AG04450 (cell line): Measurements from ENCODE around the gene BRCC3. TPM values are rescaled to one million over a fixed set of nuclear protein-coding genes. Genes with fewer than 3 reads are reported as not detected.

ENCODE experiments used
- CTCF ChIA-PET: fragments of 300-600, 350-600 bp; formaldehyde crosslinking; extraction: SDS; loops from one replicate; lab custom pipeline; 2022; ENCODE audit warnings: antibody characterized with exemption, inconsistent platforms; lab: Charles Lee
- POLR2A ChIA-PET: fragments of 350-600 bp; formaldehyde crosslinking; extraction: SDS; loops from one replicate; lab custom pipeline; 2021; ENCODE audit warnings: antibody characterized with exemption, inconsistent platforms; lab: Yijun Ruan, JAX
- DNase-seq: peaks from one replicate; pipeline ENCODE4 v3.0.0-alpha.2; 2011; ENCODE audit warnings: low read depth, low spot score
- H3K27ac ChIP-seq: one replicate; pipeline ENCODE4 v1.5.1; 2012; ENCODE audit warnings: low read depth, low read length, control low read depth
- H3K27me3 ChIP-seq: one replicate; pipeline ENCODE4 v1.6.0; 2012; ENCODE audit warnings: low read length; ENCODE audit not compliant: control insufficient read depth, insufficient read depth
- H3K4me3 ChIP-seq: 2 replicates; pipeline ENCODE4 v1.5.1; 2011; ENCODE audit warnings: mild to moderate bottlenecking, low read depth, low read length, control low read depth
- H3K9me3 ChIP-seq: 2 replicates; pipeline ENCODE4 v1.5.1; 2012; ENCODE audit warnings: low read length; ENCODE audit not compliant: control insufficient read depth, insufficient read depth
- CTCF ChIP-seq: IDR thresholded peaks from 2 replicates; pipeline ENCODE4 v1.5.1; 2011; ENCODE audit warnings: low read depth, low read length, control low read depth, inconsistent platforms
- polyA plus RNA-seq: library from polyadenylated mRNA; depleted of rRNA; stranded (reverse); fragments of >200 nt; gene quantifications from 2 replicates; pipeline ENCODE4 v1.2.3, GENCODE V29; 2011; rRNA removed

The BRCC3 gene
- polyA plus RNA-seq, 1 experiment, result 23.0 TPM

DNA sequence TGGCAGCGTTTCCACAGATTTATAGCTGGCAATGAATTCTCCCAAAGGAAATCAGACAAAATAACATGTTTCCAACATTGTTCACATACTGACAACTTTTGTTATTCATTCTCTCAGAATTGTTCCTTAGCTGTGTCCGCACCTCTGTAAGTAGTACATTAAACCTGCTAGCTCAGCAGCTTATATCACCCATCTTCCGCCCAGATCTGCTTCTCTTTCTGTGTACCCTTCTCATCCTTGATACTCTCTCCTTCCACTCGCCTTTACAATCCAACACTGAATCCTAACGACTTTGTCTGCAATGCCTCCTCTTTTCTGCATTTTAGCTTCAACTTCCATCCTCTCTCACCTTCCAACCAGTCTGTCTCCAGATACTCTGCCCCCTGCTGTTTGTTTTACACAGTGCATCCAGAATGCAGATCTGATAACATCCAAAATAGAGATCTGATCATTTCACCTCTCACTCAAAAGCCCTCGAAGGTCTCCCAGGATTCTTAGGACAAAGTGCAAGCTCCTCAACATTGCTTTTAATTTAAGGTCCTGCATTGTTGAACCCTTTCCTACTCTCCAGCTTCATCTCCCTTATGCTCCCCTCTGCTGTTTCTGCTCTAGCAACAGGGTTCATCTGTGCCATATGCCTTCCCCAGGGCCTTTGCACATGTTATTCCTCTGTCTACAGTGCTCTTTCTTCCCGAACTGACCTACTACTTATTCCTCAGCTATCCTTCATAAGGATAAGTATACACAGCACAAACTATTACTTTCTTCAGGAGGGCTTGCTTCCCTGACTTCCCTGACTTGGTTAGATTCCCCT, 77.6 kb downstream of the BRCC3 start:
- ChIA-PET CTCF (interaction anchor here (0.7 to 2.0 kb wide), 13 partner anchors 12 to 231 kb away, joined by 3 to 28 read pairs (median 4); partner anchors contain the start of gene VBP1), POLR2A (no interaction called here)
- peak; percentile 56 for TF ChIP-seq CTCF
- H3K4me3 ChIP-seq, result no peak overlapping the region
- H3K27ac ChIP-seq, result no peak overlapping the region
- no peaks in the 10 kb centered on the region for H3K9me3 ChIP-seq
- no peaks in the 10 kb centered on the region for H3K27me3 ChIP-seq
- DNase-seq, result no peak

GRCh38 chrX:155169881-155170280, 98.6 kb downstream of the BRCC3 start:
- CTCF ChIA-PET, result interaction anchor here (1.7 kb wide), 2 partner anchors 21 to 253 kb away, joined by 5 to 6 read pairs; no protein-coding TSS in a partner anchor
- Histone ChIP-seq H3K27me3 (no peaks in the 10 kb centered on the region), H3K9me3 (no peaks in the 10 kb centered on the region), H3K4me3 (no peak overlapping the region), H3K27ac (no peak overlapping the region)
- DNase-seq, result no peak
- no peak for TF ChIP-seq CTCF
- POLR2A ChIA-PET, result no interaction called here

Other genes starting within 250 kb of the BRCC3 start
- gene SMIM9, start 236.8 kb upstream of the BRCC3 start, polyA plus RNA-seq, result not detected in 2 replicates
- 0.94 and 1.5 TPM in 2 replicates for gene F8A1, start 185.2 kb upstream of the BRCC3 start, polyA plus RNA-seq
- 1.4 and 1.8 TPM in 2 replicates for gene F8, start 48.8 kb upstream of the BRCC3 start, polyA plus RNA-seq
- 83.9 and 93.0 TPM in 2 replicates for gene FUNDC2, start 44.7 kb upstream of the BRCC3 start, polyA plus RNA-seq
- 9.9 and 10.1 TPM in 2 replicates for gene CMC4, start 372 bp upstream of the BRCC3 start, polyA plus RNA-seq
- 10.5 and 17.4 TPM in 2 replicates for gene MTCP1, start 372 bp upstream of the BRCC3 start, polyA plus RNA-seq
- gene VBP1, start 145.0 kb downstream of the BRCC3 start, polyA plus RNA-seq, result 46.7 and 61.4 TPM in 2 replicates
- gene RAB39B, start 193.0 kb downstream of the BRCC3 start, polyA plus RNA-seq, result 0.94 and 1.0 TPM in 2 replicates